ENCODE measurements around the gene KIZ.
"Not testable (repeated sequence)": the region's sequence is repeated elsewhere in the genome, so short reads cannot be mapped to it uniquely, and the experiment has no call there.

KIZ gene

GRCh38 chr20:21225215-21225947, 99.5 kb downstream of the KIZ start:
- no peak overlapping the region for H3K4me3 ChIP-seq (ENCODE audit: low read depth, low read length)

- no peak overlapping the region for H3K4me3 ChIP-seq (ENCODE audit: low read depth, low read length)
Measured at GRCh38 chr20:21228511-21228910, 102.6 kb downstream of the KIZ start.

GRCh38 chr20:21229163-21229562, 103.3 kb downstream of the KIZ start:
- no peak overlapping the region for H3K4me3 ChIP-seq (ENCODE audit: low read depth, low read length)

- no peak overlapping the region for H3K4me3 ChIP-seq (ENCODE audit: low read depth, low read length)
Measured at GRCh38 chr20:21230220-21230619, 104.3 kb downstream of the KIZ start.

GRCh38 chr20:21230686-21231085, 104.8 kb downstream of the KIZ start:
- H3K4me3 ChIP-seq (ENCODE audit: low read depth, low read length) = no peak overlapping the region

- H3K4me3 ChIP-seq (ENCODE audit: low read depth, low read length) = no peak overlapping the region
Measured at GRCh38 chr20:21232546-21233280, 106.8 kb downstream of the KIZ start.

DNA sequence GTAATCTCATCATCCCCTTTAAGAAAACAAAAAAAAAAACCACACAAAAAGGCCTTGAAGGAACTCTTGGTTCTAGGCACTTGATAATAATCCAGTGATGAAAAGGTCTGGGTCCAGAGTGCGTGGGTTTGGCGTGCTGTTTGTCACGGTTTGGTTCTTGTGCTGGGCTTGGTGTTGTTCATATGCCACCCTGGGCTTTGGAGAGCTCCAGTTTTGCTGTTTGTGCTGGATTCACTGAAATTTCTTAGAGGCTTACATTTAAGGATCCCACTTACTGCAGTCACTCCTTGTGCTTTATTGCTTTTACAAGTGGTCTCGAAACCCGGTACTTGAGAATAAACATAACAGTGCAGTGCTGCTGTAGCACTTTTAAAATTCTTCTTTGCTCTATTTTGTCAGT, 108.4 kb downstream of the KIZ start:
- no peak overlapping the region for H3K4me3 ChIP-seq (ENCODE audit: low read depth, low read length)

GRCh38 chr20:21234806-21235483, 109.1 kb downstream of the KIZ start:
- H3K4me3 ChIP-seq (ENCODE audit: low read depth, low read length) = no peak overlapping the region

DNA sequence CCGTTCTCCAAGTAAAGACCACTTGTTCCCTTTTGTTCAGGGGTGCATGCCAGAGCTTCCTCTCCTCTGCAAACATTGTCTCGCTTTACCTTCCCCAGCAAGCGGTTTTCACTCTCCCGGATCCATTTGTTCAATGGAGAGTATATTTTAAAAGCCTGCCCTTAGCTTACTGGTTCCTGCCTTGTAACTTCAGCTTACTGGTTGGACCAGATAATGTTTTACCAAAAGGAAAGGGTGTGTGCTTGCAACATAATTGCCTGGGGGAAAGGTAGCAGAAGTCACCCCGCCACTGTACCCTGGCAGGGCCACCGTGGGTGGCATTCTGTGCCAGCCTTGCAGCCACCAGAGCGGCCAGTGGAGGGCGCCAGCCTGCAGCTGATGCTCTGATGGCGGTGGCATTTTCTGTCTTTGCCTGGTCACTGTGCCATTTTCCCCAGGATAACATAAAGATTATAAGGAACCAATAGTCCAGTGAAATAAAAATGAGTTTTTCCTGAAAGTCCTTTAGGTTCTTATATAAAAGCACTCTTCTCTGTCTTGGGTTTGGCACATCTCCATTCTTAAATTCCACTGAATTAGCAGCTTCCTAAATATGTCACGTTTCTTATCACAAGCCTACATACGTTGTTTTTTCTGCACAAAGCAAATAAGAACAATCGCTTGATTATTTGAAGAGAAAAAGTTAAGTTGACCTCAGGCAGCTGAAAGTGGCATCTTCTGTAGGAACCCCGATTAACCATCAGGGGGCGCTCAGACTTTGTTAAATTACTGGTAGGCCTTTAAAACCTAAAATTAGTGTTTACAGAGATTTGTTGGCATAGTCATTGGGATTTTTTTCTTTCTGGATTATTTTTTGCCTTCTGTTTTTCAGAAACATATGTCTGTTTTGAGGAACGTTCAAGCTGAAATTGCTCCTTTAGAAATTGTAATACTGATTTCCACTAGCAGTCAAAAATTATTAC, 109.9 kb downstream of the KIZ start:
- H3K4me3 ChIP-seq (ENCODE audit: low read depth, low read length) = no peak overlapping the region

DNA sequence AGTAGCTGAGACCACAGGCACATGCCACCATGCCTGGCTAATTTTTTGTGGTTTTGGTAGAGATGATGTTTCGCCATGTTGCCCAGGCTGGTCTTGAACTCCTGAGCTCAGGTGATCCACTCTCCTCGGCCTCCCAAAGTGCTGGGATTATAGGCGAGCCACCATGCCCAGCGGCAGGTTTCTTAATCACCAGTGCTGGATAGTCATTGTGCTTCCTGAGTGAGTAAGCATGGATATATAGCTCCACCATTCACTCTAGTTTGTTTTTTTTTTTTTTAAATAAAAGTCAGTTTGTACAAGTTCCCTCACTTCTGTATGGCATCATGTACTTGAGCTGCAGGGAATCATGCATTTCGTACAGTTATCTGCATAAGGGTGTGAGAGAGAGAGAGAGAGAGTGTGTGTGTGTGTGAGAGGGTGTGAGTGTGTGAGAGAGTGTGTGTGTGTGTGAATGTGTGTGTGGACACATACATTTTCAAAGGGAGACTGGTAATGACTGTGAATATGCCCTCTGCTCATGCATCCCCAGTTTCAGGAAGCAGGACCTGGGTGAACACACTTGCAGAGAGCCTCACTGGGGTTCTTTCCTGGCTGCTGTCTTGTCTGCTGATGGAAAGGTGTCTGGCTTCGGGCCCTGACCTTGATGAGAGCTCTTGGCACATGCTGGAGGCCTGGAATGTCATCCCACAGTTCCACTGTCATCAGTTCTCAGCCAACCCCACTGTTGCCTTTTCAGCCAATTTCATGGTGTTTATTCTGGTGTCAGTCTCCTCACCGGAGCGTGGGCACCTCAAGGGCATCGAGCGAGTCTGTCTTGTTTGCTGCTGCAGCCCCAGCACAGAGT, 112.3 kb downstream of the KIZ start:
- no peak overlapping the region for H3K4me3 ChIP-seq (ENCODE audit: low read depth, low read length)

GRCh38 chr20:21238818-21239536, 113.1 kb downstream of the KIZ start:
- H3K4me3 ChIP-seq (ENCODE audit: low read depth, low read length) = no peak overlapping the region

- no peak overlapping the region for H3K4me3 ChIP-seq (ENCODE audit: low read depth, low read length)
Measured at GRCh38 chr20:21240394-21240793, 114.5 kb downstream of the KIZ start.

GRCh38 chr20:21241406-21241805, 115.5 kb downstream of the KIZ start:
- H3K4me3 ChIP-seq (ENCODE audit: low read depth, low read length) = no peak overlapping the region

GRCh38 chr20:21243811-21244210, 117.9 kb downstream of the KIZ start:
- H3K4me3 ChIP-seq (ENCODE audit: low read depth, low read length) = no peak overlapping the region

- H3K4me3 ChIP-seq (ENCODE audit: low read depth, low read length) = no peak overlapping the region
Measured at GRCh38 chr20:21244808-21245207, 118.9 kb downstream of the KIZ start.

GRCh38 chr20:21246161-21246560, 120.3 kb downstream of the KIZ start:
- H3K4me3 ChIP-seq (ENCODE audit: low read depth, low read length) = no peak overlapping the region

DNA sequence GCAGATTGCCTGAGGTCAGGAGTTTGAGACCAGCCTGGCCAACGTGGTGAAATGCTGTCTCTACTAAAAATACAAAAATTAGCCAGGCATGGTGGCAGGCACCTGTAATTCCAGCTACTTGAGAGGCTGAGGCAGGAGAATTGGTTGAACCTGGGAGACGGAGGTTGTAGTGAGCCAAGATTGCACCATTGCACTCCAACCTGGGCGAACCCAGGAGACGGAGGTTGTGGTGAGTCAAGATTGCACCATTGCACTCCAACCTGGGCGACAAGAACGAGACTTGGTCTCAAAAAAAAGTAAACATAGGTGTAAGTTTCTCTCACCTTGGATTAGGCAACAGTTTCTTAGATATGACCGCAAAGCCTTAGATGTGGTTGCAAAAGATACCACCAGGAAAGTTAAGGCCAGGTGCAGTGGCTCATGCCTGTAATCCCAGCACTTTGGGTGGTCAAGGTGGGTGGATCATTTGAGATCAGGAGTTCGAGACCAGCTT, 121.8 kb downstream of the KIZ start:
- not testable (repeated sequence) for H3K4me3 ChIP-seq (ENCODE audit: low read depth, low read length)

GRCh38 chr20:21251278-21251677, 125.4 kb downstream of the KIZ start:
- H3K4me3 ChIP-seq (ENCODE audit: low read depth, low read length) = no peak overlapping the region

DNA sequence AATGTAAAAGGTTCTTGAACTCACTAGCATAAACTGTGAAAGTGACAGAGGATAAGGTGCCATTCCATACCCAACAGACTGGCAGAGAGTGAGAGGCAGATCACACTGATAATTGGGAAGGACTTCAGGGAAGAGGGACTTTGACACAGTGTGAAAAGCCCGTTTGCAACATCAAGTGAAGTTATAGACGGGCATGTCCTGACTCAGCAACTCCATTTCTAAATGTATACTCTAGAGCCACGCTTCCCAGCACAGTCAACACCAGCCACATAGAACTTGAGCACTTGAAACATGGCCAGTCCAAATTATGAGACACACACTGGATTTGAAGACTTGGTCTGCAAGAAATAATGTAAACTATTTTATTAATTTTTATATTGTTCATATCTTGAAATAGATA, 131.3 kb downstream of the KIZ start:
- no peak overlapping the region for H3K4me3 ChIP-seq (ENCODE audit: low read depth, low read length)
